Measurements from ENCODE around the gene SCAMP5. TPM values are rescaled to one million over a fixed set of nuclear protein-coding genes. Genes with fewer than 3 reads are reported as not detected.
A peak's percentile ranks its signal among the peaks of the same experiment; 100 is the strongest.

The SCAMP5 gene
- total RNA-seq, 1 experiment from 2014 or later, result 6.2 TPM

- POLR2A ChIA-PET, result interaction anchor here (1.6 kb wide), 1 partner anchor 17 kb away, joined by 5 read pairs; the partner anchor contains the start of gene SCAMP5
- no TSS peak for BruUV-seq (replicated peaks)
- DNase-seq (ENCODE audit: low read depth, low spot score) (no peak), ATAC-seq (peak; percentile 56)
- Histone ChIP-seq H3K9ac (ENCODE audit: low read length) (no peak overlapping the region), H3K79me2 (ENCODE audit: insufficient read depth, low read length) (no peaks in the 10 kb centered on the region), H3K9me3 (ENCODE audit: control insufficient read depth in 1 of 2, insufficient read depth in 1 of 2, low read depth in 1 of 2, low read length in 2 of 2) (no peaks in the 10 kb centered on the region), H3K36me3 (ENCODE audit: control insufficient read depth in 1 of 2, insufficient read depth in 2 of 2, low read length in 2 of 2) (no peaks in the 10 kb centered on the region), H2AFZ (ENCODE audit: low read depth, low read length, poor library complexity, severe bottlenecking) (peak overlapping the region; percentile 39), H3K27ac (ENCODE audit: low read depth, low read length) (no peak overlapping the region), H3K4me1 (ENCODE audit: control insufficient read depth in 1 of 2, insufficient read depth in 2 of 2, low read length in 2 of 2) (peaks cover 13 to 15% of the 10 kb centered on the region in 2 experiments), H3K4me2 (ENCODE audit: low read length) (peak overlapping the region; percentile 48; the same call in 1 of the 2 replicates), H3K9me2 (ENCODE audit: insufficient read depth) (no peaks in the 10 kb centered on the region), H3K27me3 (ENCODE audit: insufficient read depth, low read length) (no peaks in the 10 kb centered on the region), H3K4me3 (replicated peaks in 1 of 2; ENCODE audit: low read depth in 1 of 2, low read length in 2 of 2) (no peak overlapping the region), H4K20me1 (ENCODE audit: insufficient read depth) (no peaks in the 10 kb centered on the region)
- TF ChIP-seq EZH2phosphoT487 (IDR thresholded peaks at IDR 0.05; ENCODE audit: borderline replicate concordance) (no peak), POLR2A (IDR thresholded peaks at IDR 0.05; ENCODE audit: borderline replicate concordance, extremely low read depth, insufficient read depth, insufficient read length) (no peak), CBX3 (IDR thresholded peaks at IDR 0.05; ENCODE audit: low read depth) (no peak), MAX (IDR thresholded peaks at IDR 0.05) (no peak), ZBTB33 (IDR thresholded peaks at IDR 0.05; ENCODE audit: extremely low read depth, insufficient replicate concordance, low read length) (no peak), CEBPB (IDR thresholded peaks at IDR 0.05; ENCODE audit: low read depth) (no peak), RAD21 (IDR thresholded peaks at IDR 0.05; ENCODE audit: low read depth) (no peak), ZFX (IDR thresholded peaks at IDR 0.05) (no peak), REST (IDR thresholded peaks at IDR 0.05; ENCODE audit: low read depth) (no peak), FOSL1 (IDR thresholded peaks at IDR 0.05; ENCODE audit: low read depth) (no peak), CTCF (IDR thresholded peaks at IDR 0.05 in 2 of 3, conservative IDR thresholded peaks at IDR 0.05 in 1 of 3; ENCODE audit: borderline replicate concordance in 1 of 3, insufficient read depth in 1 of 3, low read depth in 2 of 3, low read length in 2 of 3) (no peak), POLR2AphosphoS5 (IDR thresholded peaks at IDR 0.05; ENCODE audit: low read depth, low read length) (no peak), ATF3 (IDR thresholded peaks at IDR 0.05) (no peak), EGR1 (IDR thresholded peaks at IDR 0.05; ENCODE audit: low read depth) (no peak), TCF7L2 (IDR thresholded peaks at IDR 0.05; ENCODE audit: borderline replicate concordance, extremely low read depth, insufficient read depth, insufficient read length) (no peak), YY1 (IDR thresholded peaks at IDR 0.05; ENCODE audit: extremely low read depth, insufficient replicate concordance, low read depth, low read length) (no peak), ZNF274 (IDR thresholded peaks at IDR 0.05; ENCODE audit: low read depth, low read length) (no peak), EZH2 (IDR thresholded peaks at IDR 0.05) (no peak), SRF (IDR thresholded peaks at IDR 0.05; ENCODE audit: low read depth) (no peak), ELF1 (IDR thresholded peaks at IDR 0.05; ENCODE audit: borderline replicate concordance, low read depth) (no peak)
- intact Hi-C loops (cut with micrococcal nuclease), result no loop called here
- CTCF ChIA-PET, result interaction anchor here (0.6 to 1.4 kb wide), 4 partner anchors 10 to 340 kb away, joined by 3 to 6 read pairs (median 4); no protein-coding TSS in a partner anchor
- RAD21 ChIA-PET (ENCODE audit: low non-redundant PET in 1 of 2, low total read pairs in 2 of 2, uncharacterized antibody in 2 of 2, unreplicated experiment in 2 of 2), result interaction anchor here in 1 of 2 experiments (0.6 kb wide), 1 partner anchor 344 kb away, joined by 3 read pairs; no protein-coding TSS in a partner anchor
These were observed 17.3 kb upstream of the SCAMP5 start for GRCh38 chr15:74978077-74978476.
